G401 (cell line): ENCODE results near the gene PRKCE. TPM values are rescaled to one million over a fixed set of nuclear protein-coding genes. Genes with fewer than 3 reads are reported as not detected.
A peak's percentile ranks its signal among the peaks of the same experiment; 100 is the strongest.

Source experiments
- DNase-seq: peaks from one replicate; pipeline ENCODE4 v3.0.0-alpha.2; 2015; ENCODE audit warnings: low spot score
- in situ Hi-C: cut with HindIII; loops from 2 replicates; pipeline ENCODE4 v1.10.0; 2016; ENCODE audit warnings: low sequenced_read_pairs, mixed read lengths
- total RNA-seq: library from RNA; depleted of rRNA; stranded (reverse); fragments of >200 nt; shearing (Covaris generic); gene quantifications from 2 replicates; pipeline ENCODE4 v1.2.3, GENCODE V29; 2014

PRKCE gene
- total RNA-seq, 1 experiment from 2014 or later, result 3.9 TPM

DNA sequence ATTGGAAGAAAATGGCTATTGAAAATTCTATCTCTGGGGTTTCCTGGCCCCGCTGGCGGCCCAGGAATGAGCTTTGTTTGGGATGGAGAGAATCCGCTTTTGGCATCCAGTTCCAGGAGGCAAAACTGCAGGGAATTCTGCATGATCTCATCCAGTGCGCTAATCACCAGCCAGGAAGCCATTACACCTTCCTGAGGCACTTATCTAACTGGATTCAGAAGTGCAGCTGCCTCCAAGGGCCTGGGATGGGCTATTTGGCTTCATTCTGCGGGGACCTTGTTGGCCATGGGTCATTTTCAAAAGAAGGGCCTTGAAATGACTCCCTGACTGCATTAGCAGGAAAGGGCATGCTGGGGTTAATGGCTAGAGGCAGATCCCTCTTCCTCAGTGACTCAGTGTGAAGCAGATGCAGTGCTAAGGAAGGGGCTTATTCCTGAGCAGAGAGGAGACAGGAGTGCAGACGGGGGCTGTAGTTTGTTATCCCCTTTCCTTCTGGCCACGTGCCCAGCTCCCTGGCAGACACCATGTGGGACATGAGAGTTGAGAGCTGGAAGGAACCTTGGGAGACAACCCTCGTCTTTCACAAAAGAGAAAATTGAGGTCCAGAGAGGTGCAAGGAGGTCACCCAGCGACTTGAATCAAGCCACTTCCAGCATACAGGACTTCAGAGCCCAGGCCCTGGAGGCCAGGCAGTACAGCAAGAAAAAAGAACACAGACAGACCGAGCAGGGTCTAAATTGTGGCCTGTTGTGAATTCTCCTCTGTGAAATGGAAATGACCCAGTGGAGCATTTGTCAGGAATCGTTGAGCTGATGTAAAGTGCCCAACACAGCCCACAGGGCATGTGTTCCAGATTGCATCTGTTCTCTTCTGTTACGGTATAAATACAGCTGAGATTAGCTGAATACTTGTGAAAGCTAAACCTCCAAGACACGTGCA is 161.8 kb downstream of the PRKCE start:
- peak; percentile 46 for DNase-seq
- in situ Hi-C loops, result no loop called here

DNA sequence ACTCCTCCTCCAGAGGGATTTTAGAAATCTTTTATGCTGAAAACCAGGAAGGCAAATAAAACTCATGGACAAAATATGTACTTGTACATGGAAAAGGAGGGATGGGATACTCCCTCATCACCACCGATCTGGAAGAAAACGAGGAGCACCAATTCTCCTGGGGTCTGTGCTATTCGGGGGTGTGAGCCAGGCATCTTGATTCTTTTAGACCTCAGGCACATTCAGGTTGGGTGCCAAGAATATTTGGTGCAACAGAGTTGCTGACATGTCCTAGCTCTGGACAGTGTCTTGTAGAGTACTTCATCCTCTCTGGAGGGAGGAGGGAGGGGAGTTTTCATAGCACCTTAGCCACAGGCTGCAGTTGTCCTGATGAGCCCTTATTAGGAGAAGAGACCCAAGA is 163.0 kb downstream of the PRKCE start:
- no peak for DNase-seq
- in situ Hi-C loops, result no loop called here

DNA sequence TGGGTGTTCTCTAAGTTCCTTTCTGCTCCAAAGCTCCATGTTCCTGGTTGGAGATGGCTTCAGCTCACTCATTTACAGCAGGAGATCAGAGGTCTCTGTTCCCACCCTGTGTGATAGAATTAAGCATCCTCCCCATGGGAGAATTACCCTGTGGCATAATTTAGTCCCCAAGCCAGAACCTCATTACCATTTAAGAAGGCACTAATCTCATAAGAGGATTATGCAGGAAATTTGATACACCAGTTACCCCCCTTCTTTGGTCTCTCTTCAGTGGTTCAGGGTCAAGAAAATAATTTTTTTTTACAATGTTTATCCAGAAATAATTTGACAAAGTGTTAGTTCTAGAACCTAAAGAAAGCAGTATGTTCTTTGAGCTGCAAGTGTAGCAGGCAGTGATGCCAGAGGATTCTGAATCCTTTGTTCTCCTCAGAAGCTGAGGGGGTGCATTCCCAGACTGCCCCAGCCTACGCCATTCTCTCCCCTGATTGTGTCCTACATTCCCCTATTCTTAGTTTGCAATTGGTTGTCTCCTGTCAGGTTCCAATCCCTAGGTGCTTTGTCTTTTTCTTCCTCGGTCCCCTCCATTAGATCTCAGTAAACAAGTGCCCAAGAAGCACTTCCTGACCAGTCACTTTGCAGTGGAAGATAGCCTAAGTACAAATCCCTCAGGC is 163.6 kb downstream of the PRKCE start:
- in situ Hi-C loops, result no loop called here
- no peak for DNase-seq

DNA sequence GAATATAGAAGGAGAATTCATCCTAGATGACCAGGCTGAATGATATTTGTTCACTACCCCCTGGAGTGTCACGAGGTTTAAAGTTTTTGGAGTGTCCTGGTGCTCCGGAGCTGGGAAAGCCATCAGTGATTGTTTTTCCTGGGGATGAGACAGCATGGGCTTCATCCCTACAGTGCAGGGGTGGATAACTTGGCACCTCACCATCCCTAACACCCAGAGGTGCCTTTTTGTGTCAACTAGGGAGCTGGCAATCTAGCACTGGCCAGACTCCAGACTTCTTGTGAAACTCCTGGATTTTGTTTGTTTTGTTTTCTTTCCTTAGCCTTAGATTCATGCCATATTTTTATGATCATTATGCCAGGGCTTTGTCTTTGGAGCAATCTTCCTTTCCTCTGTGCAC is 164.8 kb downstream of the PRKCE start:
- no peak for DNase-seq
- in situ Hi-C loops, result no loop called here

DNA sequence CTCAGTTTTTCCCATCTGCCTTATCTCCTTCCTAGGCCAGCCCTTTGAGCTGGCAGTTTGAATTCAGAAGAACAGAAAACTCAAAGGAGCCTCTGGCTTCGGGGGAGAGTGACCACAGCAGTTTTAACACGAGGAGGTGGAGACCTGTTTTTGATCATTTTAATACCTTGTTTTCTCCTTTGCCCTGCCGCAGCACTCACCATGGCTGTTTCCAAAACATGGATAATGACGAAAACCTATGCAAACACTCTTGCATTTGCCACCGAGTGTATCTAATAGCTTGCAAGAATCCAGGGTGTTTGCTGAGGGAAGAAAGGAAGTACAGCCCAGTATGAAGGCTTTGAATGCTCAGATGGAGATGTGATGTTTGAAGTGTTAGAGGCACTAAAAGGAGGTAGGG is 167.1 kb downstream of the PRKCE start:
- DNase-seq, result no peak
- in situ Hi-C loops, result no loop called here

DNA sequence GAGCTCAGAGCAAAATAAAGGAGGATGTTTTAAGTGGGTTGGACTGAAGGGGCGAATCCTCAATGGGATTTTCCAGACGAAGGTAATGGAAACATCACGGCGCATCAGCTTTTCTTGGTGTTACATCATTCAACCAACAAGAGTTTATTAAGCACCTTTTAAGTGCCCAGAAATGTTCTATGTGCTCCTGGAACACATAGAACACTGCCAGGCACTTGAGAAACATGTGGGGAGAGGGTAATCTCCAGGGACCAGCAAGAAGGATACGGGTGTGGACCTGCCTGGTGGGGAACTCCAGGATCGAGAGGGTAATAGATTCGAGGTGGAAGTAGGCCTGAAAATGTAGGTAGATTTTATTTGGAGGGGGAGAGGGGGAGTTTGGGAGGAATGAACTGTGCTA is 168.6 kb downstream of the PRKCE start:
- in situ Hi-C loops, result no loop called here
- DNase-seq, result no peak

DNA sequence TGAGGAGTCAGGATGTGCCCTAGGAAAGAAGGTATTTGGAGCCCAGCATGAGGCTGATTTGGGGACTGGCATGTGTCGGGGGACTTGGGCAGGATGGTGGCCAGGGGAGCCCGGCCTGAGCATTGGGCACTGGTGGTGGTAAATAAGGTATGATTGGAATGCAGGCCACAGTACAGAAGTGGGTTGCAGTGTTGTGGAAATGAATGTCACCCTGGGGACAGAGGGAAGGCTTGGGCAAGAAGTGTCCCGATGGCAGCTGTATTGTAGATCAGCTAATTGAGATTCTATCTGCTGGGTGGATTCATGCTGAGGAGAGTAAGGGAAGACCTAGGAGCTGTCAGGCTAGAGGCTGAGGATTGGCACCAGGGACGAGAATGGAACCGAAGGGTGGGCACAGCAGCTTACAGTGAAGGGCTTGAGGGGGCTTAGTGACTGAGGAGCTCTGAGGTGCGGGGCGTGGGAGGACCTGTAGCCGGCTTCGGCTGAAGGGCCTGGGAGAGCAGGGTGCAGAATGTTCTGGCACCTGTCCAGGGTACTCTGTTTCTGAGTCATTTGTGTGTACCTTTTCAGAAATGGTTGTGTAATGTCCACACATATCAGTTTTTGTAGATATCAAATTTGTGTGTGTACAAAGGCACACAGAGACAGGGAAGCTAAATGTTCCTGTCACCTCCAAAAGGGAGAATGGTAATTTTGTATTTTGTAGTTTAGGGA is 170.2 kb downstream of the PRKCE start:
- in situ Hi-C loops, result no loop called here
- DNase-seq, result peak; percentile 54

DNA sequence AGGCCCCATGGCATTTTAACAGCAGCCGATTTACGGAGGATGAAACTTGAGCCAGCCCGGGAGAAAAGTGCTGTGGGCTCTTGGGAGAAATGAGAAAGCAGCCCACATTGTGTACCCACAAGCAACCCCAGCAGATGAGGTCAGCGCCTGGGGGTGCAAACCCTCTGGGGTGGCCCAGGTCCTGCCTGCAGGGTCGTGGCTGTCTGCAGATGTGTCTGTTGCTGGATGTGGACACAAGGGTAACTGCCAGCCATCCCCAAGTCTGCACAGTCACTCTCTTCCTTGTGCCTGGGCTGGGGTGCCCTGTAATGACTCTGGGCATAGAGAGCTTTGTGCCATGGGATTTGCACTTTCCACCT is 170.8 kb downstream of the PRKCE start:
- in situ Hi-C loops, result no loop called here
- DNase-seq, result no peak

DNA sequence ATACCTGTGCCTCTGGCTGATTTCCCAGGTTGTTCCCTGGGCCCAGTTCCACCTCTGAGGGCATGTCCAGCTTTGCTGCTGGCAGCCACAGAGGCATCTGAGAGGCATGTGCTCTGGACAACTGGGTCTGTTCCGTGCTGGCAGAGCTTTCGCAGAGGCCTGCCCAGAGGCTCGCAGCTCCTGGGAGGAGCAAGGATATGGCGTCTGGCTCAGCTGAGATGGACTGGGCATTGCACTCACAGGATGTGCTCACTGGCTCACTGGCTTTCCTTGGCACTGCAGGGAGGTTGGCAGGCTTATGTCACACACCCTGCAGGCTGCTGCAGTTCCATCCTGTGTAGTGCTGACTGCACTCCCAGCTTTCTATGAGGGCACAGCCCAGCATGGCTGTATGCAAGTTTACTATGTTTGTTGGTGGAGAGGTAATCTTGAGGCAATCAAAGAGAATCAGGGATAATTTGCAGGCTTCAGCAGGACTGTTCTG is 172.3 kb downstream of the PRKCE start:
- DNase-seq, result peak; percentile 99
- in situ Hi-C loops, result no loop called here

DNA sequence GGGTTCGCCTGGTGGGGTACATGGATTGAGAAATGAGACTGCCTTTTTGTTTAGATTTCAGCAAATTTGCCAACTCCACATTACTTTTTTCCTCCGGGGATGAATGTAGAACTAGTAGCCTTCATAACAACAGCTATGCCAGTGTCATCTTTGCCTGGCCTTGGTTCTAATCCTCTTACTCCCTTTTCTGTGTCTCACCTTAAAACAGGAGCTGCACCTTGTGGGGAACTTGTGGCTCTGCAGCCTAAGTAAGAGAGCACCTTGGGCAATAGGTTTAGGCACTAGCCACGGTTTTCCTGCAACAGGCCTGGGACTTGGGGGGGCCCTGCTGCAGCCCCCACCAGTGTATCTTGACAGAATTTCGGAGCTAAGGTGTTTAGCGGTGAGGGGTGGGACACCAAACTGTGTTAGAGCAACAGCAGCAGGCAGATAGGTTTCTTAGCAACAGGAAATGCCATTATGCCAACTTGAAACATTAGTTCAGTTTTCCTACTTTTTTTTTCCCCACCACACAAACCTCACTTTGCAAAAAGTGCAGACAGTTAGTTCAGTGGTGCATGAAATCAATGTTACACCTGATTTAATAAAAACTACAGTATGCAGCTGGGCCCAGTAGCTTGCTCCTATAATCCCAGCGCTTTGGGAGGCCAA is 173.7 kb downstream of the PRKCE start:
- DNase-seq, result no peak
- in situ Hi-C loops, result no loop called here

DNA sequence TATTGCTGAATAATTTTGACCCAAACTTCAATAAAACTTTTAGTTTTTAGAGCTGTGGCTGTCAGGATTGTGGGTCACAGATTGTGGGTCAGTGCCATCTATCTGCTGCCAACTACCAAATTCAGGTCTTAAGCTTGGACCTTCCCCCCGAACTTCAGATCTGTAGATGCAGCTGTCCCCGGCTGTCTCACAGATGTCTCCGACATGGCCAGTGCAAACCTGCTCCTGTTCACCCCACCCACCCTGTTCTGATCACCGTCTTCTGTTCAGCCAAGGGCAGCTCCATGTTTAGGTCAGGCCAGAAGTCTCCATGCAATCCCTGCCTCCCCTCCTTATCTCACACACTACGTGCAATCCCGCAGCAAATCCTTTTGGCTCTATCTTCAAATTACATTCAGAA is 175.0 kb downstream of the PRKCE start:
- in situ Hi-C loops, result no loop called here
- DNase-seq, result no peak

DNA sequence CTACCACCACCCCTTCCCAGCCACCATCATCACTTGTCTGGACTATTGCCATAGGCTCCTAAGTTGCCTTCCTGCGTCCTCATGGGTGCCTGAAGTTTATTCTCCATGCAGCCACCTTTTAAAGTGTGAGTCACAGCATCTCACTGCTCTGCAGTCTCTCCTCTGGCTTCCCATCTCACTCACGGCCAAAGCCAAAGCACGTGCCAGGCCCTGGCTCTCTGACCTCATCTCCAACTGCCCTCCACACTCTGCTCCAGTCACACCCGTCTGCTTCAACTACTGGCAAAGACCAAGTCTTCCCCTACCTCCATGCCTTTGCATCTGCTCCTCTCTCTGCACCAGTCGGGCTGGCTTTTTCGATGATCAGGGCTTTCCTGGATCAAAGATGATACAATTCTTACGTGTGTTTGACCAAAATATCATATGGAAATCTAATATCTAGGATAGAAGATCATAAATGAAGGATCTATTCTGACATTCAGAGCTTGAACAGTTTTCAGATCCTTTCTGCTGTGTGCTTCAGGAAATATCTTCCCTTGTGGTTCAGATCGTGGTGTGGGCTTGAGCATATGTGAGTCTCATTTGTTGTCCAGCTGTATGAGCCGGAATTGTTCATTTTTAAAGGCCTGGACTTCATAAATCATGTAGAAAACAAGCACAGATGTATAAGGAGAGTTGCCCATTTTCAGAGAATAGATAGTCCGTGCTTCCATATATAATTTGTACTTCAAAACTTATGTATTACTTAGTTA is 175.6 kb downstream of the PRKCE start:
- in situ Hi-C loops, result no loop called here
- DNase-seq, result peak; percentile 78

DNA sequence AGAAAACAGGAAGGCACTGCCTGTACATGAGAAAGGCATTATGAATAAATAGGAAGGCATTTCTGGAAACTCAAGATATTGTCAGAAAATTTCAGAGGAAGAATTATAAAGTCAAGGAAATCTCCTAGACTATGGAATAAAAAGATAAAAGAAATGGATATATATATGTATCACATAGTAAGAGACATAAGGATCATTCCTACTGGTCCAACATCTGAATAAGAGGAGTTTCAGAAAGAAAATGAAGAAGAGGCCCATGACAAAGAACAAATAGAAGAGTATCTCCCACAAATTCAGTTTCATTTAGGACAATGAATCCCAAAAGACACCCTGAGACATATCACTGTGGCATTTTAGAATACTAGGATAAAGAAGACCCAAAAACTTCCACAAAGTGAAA is 178.8 kb downstream of the PRKCE start:
- no peak for DNase-seq
- in situ Hi-C loops, result no loop called here

DNA sequence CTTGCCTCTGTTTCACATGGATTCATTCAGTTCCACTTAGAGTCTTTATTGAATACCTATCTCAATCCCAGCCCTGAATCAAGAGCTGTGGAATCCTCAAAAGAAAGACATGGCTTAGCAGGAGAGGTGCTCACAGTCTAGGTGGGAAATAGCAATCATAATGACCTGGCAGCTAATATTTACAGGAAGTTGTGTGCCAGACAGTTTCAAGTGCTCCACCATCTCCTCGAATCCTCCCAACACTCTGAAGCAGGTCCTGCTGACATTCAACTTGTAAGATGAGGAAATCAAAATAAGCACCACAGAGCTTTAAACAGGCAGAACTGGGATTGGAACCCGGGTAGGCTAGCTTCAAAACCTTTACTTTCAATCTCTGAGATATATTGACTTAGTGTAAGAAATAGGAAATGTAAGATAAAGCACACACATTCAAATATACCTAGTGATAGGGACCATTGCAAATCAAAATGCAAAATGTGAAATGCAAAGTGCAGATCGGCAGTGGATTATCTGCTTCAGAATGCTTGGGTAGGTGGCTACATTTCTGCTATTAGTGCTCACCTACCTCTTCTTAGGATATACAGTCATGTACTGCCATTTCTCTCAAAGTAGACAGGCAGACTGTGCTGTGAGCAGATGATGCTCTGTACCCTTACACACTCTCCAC is 182.0 kb downstream of the PRKCE start:
- in situ Hi-C loops, result no loop called here
- DNase-seq, result no peak

DNA sequence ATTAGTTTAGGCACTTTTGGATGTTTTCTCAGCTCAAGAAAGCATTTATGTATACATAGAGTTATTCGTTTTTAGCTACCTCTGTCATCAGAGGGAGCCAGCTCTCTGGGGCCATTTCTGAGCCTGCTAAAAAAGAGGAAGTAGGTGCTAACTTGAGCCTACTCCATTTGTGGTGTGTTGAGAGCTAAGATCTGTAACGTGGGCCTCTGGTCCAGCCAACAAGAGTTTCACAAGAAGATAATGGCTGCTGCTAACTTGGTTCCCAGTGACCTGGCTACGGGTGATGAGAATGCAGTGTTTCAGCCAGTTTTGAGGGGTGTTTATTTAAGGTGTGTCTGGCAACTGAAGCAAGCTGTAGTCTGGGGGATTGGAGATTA is 182.5 kb downstream of the PRKCE start:
- DNase-seq, result no peak
- in situ Hi-C loops, result no loop called here

DNA sequence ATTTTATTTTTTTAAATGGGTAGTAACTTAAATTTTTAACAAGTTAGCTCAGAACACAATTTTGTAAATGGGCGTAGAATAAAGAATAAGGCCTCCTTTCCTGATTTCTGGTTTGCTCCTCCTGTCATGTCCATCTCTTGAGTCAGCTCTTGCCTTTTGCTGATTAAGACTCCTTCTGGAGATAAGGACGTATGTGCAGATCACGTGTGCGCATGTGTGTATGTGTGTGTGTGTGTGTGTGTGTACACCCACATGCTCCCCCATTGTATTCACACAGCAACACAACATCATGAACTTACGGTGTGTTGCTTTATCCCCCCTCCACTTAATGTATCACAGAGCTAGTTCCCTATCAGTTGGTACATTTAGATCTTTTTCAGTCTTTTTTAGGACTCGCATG is 182.9 kb downstream of the PRKCE start:
- no peak for DNase-seq
- in situ Hi-C loops, result no loop called here

DNA sequence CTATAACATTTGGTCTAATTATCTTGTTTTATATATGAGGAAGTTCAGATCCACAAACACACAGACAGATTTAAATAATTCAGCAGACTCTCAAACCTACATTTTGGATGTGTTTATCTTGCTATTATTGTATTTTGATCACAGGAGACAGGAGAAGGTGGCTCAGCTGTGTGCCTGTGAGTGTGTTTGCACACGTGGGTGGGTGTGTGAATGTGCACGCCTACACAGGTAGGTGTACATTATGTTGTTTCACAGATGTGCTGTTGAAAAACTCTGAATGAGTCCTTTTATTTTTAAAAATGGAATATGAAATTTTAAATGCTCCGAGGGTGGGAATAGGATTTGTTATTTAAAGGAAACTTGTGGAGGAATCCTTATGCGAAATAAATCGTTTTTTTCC is 183.4 kb downstream of the PRKCE start:
- in situ Hi-C loops, result no loop called here
- DNase-seq, result no peak

DNA sequence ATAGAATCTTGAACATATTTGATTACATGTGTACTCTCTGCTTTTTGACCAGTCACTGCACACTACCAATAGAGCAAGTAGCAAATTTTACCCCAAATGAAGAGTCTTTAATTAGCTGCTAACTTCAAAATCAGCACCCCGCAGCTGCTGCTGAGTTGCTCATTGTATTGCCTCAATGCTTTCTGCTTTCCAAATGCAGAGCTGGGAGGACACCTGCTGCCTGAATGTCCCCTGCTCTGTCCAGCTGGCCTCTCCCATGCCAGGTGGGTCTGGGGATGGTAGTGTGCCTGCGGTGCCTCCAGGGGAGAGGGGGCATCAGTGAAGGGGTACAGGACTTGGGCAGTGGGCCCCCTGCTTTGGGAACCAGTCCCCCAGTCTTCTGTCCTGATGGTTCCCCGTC is 184.8 kb downstream of the PRKCE start:
- DNase-seq, result peak; percentile 38
- in situ Hi-C loops, result no loop called here
